CD4-positive, alpha-beta T cell (primary cell): ENCODE data around the gene CYSRT1. TPM values are rescaled to one million over a fixed set of nuclear protein-coding genes. Genes with fewer than 3 reads are reported as not detected.

Experiments used
- ATAC-seq: fragments of 200-7000 bp; cut with Tn5 transposase; one replicate; pipeline ENCODE4 v1.10.0; 2022; ENCODE audit warnings: mild to moderate bottlenecking; ENCODE audit not compliant: poor library complexity
- CTCF ChIA-PET: fragments of 350-600 bp; sonication (Branson Sonifier 250); formaldehyde crosslinking; loops from one replicate; lab custom pipeline; 2021; ENCODE audit warnings: antibody characterized with exemption, inconsistent platforms; lab: Charles Lee
- POLR2A ChIA-PET: fragments of 350-600 bp; sonication (Branson Sonifier 250); formaldehyde crosslinking; loops from one replicate; lab custom pipeline; 2021; ENCODE audit warnings: antibody characterized with exemption, inconsistent platforms; lab: Charles Lee
- DNase-seq, 14 experiments: peaks; one replicate each; pipeline ENCODE4 v3.0.0-alpha.2; 2013 to 2020; ENCODE audit warnings: mixed read lengths in 2 of 14
- H3K27ac ChIP-seq, 2 donors: one replicate each; pipeline versions ENCODE4 v1.5.1 to v1.7.0; 2013; ENCODE audit warnings: low read length in 2 of 2, low read depth in 1 of 2, mild to moderate bottlenecking in 1 of 2
- H3K27me3 ChIP-seq, 2 experiments: 1 replicate in 1 of 2; 2 replicates in 1 of 2; pipeline versions ENCODE4 v1.6.1 to v1.7.0; 2013; ENCODE audit warnings: low read length in 2 of 2, control low read depth in 1 of 2, mild to moderate bottlenecking in 1 of 2, moderate library complexity in 1 of 2; ENCODE audit not compliant: insufficient read depth in 2 of 2, control insufficient read depth in 1 of 2
- H3K36me3 ChIP-seq: one replicate; pipeline ENCODE4 v1.6.1; 2013; ENCODE audit warnings: low read length, control low read depth; ENCODE audit not compliant: insufficient read depth
- H3K4me1 ChIP-seq: one replicate; pipeline ENCODE4 v1.6.1; 2013; ENCODE audit warnings: low read length, control low read depth; ENCODE audit not compliant: insufficient read depth
- H3K4me3 ChIP-seq: one replicate; pipeline ENCODE4 v1.5.1; 2013; ENCODE audit warnings: mild to moderate bottlenecking, low read length, moderate library complexity
- H3K9me3 ChIP-seq, 2 experiments: 1 replicate in 1 of 2; 2 replicates in 1 of 2; pipeline versions ENCODE4 v1.6.1 to v1.7.0; 2013; ENCODE audit warnings: low read length in 2 of 2, mild to moderate bottlenecking in 2 of 2, control low read depth in 1 of 2, moderate library complexity in 1 of 2; ENCODE audit not compliant: control insufficient read depth in 1 of 2, insufficient read depth in 1 of 2
- H3K27ac Mint-ChIP-seq: one replicate; pipeline ENCODE4 v1.8.0; 2020; ENCODE audit warnings: mixed read lengths
- H3K27me3 Mint-ChIP-seq: one replicate; pipeline ENCODE4 v1.8.0; 2021; ENCODE audit warnings: mixed read lengths
- H3K36me3 Mint-ChIP-seq: one replicate; pipeline ENCODE4 v1.8.0; 2021; ENCODE audit warnings: low read depth, mixed read lengths
- H3K4me1 Mint-ChIP-seq: one replicate; pipeline ENCODE4 v1.8.0; 2021; ENCODE audit warnings: low read depth, mixed read lengths
- H3K4me3 Mint-ChIP-seq: one replicate; pipeline ENCODE4 v1.8.0; 2020; ENCODE audit warnings: mild to moderate bottlenecking, mixed read lengths
- H3K9me3 Mint-ChIP-seq: one replicate; pipeline ENCODE4 v1.8.0; 2020; ENCODE audit warnings: mixed read lengths
- intact Hi-C, 2 experiments: fragments of 100-400 bp; cut with DNase I in 1 of 2; cut with micrococcal nuclease in 1 of 2; formaldehyde crosslinking; loops; one replicate each; pipeline versions ENCODE4 v1.15.1 to v1.9.0; 2023 to 2025; cut with DNase I, micrococcal nuclease
- total RNA-seq, 174 experiments: library from RNA in 2 of 174; stranded (reverse) in 2 of 174; gene quantifications; one replicate each; pipeline ENCODE4 v1.2.3 and lab custom pipeline; 2021 to 2026
- TF ChIP-seq, protein P1 (sequence below): fragments of 200-600 bp; IDR thresholded peaks from one replicate; pipeline ENCODE4 v1.8.0; 2022; ENCODE audit warnings: antibody characterized with exemption, mild to moderate bottlenecking

Gene CYSRT1
- total RNA-seq, 2 experiments from 2014 or later = 0.33 to 0.42 TPM

DNA sequence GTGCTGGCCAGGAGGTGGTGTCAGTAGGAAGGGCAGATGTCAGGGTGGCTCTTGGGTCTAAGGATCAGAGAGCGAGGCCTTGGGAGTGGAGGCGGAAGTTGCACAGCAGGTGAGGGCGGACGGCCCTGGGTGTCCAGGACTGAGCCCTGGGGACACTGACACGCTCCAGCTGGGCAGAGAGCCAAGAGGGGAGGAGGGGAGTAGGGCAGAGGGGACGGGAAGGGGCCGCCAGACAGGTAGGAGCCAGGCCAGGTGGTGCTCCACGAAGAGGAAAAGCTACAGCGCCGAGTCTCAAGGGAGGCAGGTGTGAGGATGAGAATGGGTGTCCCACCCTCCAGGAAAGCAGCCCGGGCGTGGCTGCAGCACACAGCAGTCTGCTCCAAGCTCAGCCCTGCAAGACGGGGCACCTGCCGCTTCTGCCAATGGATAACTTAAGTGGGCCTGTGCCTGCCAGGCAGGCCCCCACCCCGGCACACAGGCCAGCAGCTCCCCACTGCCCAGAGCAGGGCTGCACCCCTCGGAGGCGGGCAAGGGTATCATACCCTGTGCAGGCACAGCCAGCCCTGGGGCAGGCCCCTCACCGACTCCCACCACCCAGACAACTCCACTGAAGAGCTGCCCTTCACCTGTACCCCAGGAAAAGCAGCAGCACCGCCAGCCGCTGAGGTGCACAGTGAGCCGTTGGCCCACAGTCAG is 29.3 kb upstream of the CYSRT1 start:
- DNase-seq (no peak), ATAC-seq (no peak)
- Mint-ChIP-seq H3K4me3 (peak overlapping the region; percentile 20), H3K27ac (no peak overlapping the region), H3K4me1 (peaks cover under 1% of the 10 kb centered on the region), H3K9me3 (no peaks in the 10 kb centered on the region), H3K36me3 (peaks cover 5% of the 10 kb centered on the region), H3K27me3 (no peaks in the 10 kb centered on the region)
- Histone ChIP-seq H3K9me3 (peaks cover 0 to 6% of the 10 kb centered on the region in 2 experiments), H3K27ac (no peak overlapping the region), H3K4me3 (no peak overlapping the region), H3K36me3 (peaks cover 6% of the 10 kb centered on the region), H3K27me3 (no peaks in the 10 kb centered on the region), H3K4me1 (peaks cover 17% of the 10 kb centered on the region)
- intact Hi-C loops = no loop called here
- TF ChIP-seq, protein P1, sequence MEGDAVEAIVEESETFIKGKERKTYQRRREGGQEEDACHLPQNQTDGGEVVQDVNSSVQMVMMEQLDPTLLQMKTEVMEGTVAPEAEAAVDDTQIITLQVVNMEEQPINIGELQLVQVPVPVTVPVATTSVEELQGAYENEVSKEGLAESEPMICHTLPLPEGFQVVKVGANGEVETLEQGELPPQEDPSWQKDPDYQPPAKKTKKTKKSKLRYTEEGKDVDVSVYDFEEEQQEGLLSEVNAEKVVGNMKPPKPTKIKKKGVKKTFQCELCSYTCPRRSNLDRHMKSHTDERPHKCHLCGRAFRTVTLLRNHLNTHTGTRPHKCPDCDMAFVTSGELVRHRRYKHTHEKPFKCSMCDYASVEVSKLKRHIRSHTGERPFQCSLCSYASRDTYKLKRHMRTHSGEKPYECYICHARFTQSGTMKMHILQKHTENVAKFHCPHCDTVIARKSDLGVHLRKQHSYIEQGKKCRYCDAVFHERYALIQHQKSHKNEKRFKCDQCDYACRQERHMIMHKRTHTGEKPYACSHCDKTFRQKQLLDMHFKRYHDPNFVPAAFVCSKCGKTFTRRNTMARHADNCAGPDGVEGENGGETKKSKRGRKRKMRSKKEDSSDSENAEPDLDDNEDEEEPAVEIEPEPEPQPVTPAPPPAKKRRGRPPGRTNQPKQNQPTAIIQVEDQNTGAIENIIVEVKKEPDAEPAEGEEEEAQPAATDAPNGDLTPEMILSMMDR = no peak
- ChIA-PET CTCF (no interaction called here), POLR2A (no interaction called here)

DNA sequence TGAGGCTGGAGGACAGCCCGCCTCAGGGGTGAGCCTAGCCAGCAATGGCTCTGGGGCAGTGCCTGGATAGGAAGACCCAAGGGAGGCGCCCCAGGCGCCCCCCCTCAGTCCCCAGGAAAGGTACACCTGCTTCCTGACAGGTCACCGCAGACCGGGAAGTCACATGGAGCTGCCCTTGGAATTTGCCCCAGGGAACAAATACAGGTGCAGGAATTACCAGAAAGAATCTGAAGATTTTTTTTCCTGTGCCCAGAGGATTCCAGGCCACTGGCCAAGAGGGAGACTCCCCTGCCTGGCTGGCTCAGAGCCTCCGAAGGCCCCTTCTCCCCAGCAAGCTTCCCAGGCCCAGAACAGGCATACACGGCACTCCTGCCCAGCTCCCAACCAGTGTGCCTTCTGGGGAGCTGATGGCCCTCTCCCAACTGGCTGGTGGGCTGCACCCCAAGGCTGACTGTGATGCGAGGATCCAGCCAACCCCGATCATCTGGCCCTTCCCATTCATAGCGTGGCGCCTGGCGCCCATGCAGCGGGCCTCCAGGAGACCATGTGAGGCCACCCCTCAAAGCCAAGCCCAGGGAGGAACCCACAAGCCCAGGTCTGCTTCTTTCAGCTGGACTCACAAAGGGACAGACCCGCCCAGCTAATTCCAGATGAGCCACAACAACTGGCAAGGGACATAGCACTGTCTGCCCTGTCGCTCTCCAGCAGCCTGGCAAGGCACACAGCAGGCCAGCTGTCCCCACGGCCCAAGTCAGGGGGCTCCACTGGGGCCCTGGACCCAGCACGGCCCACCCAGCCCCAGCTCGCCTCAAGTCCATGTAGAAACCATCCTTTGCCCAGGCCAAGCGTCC is 26.7 kb upstream of the CYSRT1 start:
- Mint-ChIP-seq H3K4me3 (peak overlapping the region; percentile 51), H3K27ac (no peak overlapping the region), H3K27me3 (no peaks in the 10 kb centered on the region), H3K36me3 (no peaks in the 10 kb centered on the region), H3K9me3 (no peaks in the 10 kb centered on the region), H3K4me1 (peaks cover 10% of the 10 kb centered on the region)
- H3K27ac ChIP-seq = no peak overlapping the region
- DNase-seq (no peak), ATAC-seq (no peak)
- no peak overlapping the region for H3K4me3 ChIP-seq
- ChIA-PET POLR2A (interaction anchor here (0.8 to 1.1 kb wide), 2 partner anchors 9 to 25 kb away, joined by 4 to 5 read pairs; partner anchors contain the start of genes ANAPC2 and SSNA1), CTCF (interaction anchor here (0.6 kb wide), 1 partner anchor 41 kb away, joined by 3 read pairs; no protein-coding TSS in a partner anchor)
- H3K4me1 ChIP-seq = peaks cover 29% of the 10 kb centered on the region
- intact Hi-C loops = loop anchor here in 1 of 2 experiments (1.0 kb wide), 1 partner anchor 9 kb away; no protein-coding TSS in a partner anchor
- H3K27me3 ChIP-seq = no peaks in the 10 kb centered on the region
- no peaks in the 10 kb centered on the region for H3K36me3 ChIP-seq
- TF ChIP-seq, protein P1 = no peak
- peaks cover 0 to 6% of the 10 kb centered on the region in 2 experiments for H3K9me3 ChIP-seq

DNA sequence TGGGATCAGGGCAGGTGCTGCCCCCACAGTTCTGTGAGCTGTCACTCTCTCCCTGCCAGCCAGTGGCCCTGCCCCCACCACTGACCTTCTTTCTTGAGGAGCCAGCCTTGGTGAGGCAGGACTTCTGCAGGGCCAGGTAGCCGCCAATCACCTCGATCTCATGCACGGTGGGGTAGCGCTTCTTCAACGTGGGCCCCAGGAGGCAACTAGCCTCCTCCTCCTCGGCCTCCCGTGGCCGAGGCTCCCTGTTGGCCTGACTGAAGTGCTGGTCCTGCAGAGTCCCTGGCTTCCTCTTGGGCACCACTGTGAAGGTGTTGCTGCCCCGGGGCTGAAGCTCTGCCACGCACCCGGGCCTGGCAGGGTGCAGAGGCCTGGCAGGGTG is 26.1 kb upstream of the CYSRT1 start:
- Mint-ChIP-seq H3K9me3 (no peaks in the 10 kb centered on the region), H3K4me3 (peak overlapping the region; percentile 51), H3K27ac (no peak overlapping the region), H3K27me3 (no peaks in the 10 kb centered on the region), H3K4me1 (peaks cover 10% of the 10 kb centered on the region), H3K36me3 (no peaks in the 10 kb centered on the region)
- TF ChIP-seq, protein P1 = no peak
- no peak for DNase-seq
- Histone ChIP-seq H3K9me3 (peaks cover 0 to 6% of the 10 kb centered on the region in 2 experiments), H3K27me3 (no peaks in the 10 kb centered on the region), H3K36me3 (no peaks in the 10 kb centered on the region), H3K4me3 (no peak overlapping the region), H3K27ac (no peak overlapping the region), H3K4me1 (peaks cover 35% of the 10 kb centered on the region)
- ATAC-seq = no peak
- intact Hi-C loops = loop anchor here in 1 of 2 experiments (1.0 kb wide), 1 partner anchor 10 kb away; no protein-coding TSS in a partner anchor
- POLR2A ChIA-PET = interaction anchor here (1.1 kb wide), 1 partner anchor 10 kb away, joined by 5 read pairs; the partner anchor contains the start of genes ANAPC2 and SSNA1
- CTCF ChIA-PET = no interaction called here
